ENCODE data around the gene ATP2A1.

DNA sequence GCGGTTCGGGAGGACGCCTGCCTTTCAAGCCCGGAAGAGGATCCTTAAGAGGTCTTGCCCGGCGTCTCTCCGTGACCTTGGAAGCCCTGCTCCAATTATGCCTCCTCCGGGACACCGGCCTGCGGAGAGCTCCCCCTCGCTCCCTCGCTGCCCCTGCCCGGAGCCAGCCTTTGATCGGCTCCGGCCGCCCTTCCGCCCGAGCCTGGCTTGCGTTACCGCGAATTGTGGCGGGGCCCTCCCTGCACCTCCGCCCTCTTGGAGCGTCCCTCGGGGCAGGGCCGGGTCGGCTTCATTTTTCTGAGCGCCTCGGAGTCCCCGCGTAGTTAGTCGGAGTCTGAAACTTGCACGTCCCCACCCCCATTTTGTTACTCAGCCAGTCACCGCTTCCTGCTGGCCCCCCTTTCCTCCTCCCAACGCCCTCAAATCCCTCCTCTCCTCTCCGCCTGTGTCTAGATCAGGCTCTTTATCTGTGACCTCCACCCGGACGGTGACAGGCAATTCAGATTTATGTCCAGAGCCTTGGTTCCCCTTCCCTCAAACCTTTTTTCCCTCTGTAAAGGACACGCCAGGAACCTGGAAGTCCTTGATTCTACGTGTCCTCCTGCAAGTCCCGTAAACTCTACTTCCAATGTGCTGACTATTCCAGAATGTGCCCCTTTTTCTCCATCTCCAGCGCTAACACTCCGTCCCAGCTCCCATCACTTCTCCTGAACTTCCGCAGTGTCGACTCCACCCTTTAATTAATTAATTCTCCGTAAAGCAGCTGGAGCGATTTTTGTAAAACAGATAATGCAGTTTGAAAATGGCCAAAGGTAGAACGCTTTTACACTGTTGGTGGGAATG lies 47.3 kb downstream of the ATP2A1 start:
- no peak for TF ChIP-seq ZNF830 (tag by site-specific recombination; IDR thresholded peaks at IDR 0.05; ENCODE audit: low read depth)
- TF ChIP-seq, protein P1, sequence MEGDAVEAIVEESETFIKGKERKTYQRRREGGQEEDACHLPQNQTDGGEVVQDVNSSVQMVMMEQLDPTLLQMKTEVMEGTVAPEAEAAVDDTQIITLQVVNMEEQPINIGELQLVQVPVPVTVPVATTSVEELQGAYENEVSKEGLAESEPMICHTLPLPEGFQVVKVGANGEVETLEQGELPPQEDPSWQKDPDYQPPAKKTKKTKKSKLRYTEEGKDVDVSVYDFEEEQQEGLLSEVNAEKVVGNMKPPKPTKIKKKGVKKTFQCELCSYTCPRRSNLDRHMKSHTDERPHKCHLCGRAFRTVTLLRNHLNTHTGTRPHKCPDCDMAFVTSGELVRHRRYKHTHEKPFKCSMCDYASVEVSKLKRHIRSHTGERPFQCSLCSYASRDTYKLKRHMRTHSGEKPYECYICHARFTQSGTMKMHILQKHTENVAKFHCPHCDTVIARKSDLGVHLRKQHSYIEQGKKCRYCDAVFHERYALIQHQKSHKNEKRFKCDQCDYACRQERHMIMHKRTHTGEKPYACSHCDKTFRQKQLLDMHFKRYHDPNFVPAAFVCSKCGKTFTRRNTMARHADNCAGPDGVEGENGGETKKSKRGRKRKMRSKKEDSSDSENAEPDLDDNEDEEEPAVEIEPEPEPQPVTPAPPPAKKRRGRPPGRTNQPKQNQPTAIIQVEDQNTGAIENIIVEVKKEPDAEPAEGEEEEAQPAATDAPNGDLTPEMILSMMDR (tag by site-specific recombination; IDR thresholded peaks at IDR 0.05), result no peak
- TF ChIP-seq, protein P2, sequence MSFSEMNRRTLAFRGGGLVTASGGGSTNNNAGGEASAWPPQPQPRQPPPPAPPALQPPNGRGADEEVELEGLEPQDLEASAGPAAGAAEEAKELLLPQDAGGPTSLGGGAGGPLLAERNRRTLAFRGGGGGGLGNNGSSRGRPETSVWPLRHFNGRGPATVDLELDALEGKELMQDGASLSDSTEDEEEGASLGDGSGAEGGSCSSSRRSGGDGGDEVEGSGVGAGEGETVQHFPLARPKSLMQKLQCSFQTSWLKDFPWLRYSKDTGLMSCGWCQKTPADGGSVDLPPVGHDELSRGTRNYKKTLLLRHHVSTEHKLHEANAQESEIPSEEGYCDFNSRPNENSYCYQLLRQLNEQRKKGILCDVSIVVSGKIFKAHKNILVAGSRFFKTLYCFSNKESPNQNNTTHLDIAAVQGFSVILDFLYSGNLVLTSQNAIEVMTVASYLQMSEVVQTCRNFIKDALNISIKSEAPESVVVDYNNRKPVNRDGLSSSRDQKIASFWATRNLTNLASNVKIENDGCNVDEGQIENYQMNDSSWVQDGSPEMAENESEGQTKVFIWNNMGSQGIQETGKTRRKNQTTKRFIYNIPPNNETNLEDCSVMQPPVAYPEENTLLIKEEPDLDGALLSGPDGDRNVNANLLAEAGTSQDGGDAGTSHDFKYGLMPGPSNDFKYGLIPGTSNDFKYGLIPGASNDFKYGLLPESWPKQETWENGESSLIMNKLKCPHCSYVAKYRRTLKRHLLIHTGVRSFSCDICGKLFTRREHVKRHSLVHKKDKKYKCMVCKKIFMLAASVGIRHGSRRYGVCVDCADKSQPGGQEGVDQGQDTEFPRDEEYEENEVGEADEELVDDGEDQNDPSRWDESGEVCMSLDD (tag by site-specific recombination; IDR thresholded peaks at IDR 0.05), result 0 out of 2 replicates have a peak, but pooled peaks have one; percentile 33
- TF ChIP-seq, protein P3, sequence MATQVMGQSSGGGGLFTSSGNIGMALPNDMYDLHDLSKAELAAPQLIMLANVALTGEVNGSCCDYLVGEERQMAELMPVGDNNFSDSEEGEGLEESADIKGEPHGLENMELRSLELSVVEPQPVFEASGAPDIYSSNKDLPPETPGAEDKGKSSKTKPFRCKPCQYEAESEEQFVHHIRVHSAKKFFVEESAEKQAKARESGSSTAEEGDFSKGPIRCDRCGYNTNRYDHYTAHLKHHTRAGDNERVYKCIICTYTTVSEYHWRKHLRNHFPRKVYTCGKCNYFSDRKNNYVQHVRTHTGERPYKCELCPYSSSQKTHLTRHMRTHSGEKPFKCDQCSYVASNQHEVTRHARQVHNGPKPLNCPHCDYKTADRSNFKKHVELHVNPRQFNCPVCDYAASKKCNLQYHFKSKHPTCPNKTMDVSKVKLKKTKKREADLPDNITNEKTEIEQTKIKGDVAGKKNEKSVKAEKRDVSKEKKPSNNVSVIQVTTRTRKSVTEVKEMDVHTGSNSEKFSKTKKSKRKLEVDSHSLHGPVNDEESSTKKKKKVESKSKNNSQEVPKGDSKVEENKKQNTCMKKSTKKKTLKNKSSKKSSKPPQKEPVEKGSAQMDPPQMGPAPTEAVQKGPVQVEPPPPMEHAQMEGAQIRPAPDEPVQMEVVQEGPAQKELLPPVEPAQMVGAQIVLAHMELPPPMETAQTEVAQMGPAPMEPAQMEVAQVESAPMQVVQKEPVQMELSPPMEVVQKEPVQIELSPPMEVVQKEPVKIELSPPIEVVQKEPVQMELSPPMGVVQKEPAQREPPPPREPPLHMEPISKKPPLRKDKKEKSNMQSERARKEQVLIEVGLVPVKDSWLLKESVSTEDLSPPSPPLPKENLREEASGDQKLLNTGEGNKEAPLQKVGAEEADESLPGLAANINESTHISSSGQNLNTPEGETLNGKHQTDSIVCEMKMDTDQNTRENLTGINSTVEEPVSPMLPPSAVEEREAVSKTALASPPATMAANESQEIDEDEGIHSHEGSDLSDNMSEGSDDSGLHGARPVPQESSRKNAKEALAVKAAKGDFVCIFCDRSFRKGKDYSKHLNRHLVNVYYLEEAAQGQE (tag by site-specific recombination; IDR thresholded peaks at IDR 0.05), result no peak
- TF ChIP-seq YY1 (tag by site-specific recombination; IDR thresholded peaks at IDR 0.05), result peak; percentile 32
- no peak for TF ChIP-seq ZNF530 (tag by site-specific recombination; IDR thresholded peaks at IDR 0.05; ENCODE audit: low read depth)
- TF ChIP-seq, protein P4, sequence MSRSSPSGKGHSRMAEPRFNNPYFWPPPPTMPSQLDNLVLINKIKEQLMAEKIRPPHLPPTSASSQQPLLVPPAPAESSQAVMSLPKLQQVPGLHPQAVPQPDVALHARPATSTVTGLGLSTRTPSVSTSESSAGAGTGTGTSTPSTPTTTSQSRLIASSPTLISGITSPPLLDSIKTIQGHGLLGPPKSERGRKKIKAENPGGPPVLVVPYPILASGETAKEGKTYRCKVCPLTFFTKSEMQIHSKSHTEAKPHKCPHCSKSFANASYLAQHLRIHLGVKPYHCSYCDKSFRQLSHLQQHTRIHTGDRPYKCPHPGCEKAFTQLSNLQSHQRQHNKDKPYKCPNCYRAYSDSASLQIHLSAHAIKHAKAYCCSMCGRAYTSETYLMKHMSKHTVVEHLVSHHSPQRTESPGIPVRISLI (tag by site-specific recombination; IDR thresholded peaks at IDR 0.05), result no peak
- TF ChIP-seq ZNF501 (tag by site-specific recombination; IDR thresholded peaks at IDR 0.05), result peak; percentile 74; the same call in 1 of the 2 replicates
- TF ChIP-seq TCF7L2 (IDR thresholded peaks at IDR 0.05; ENCODE audit: borderline replicate concordance, low read depth, low read length), result peak; percentile 65; the same call in 1 of the 2 replicates
- TF ChIP-seq KLF9 (tag by site-specific recombination; IDR thresholded peaks at IDR 0.05; ENCODE audit: low read depth), result peak; percentile 40; the same call in 1 of the 2 replicates
